ENCODE results near the gene WNT7B.

WNT7B gene

GRCh38 chr22:45980761-45981160 lies 3.8 kb upstream of the WNT7B start:
- Histone ChIP-seq H3K9ac (ENCODE audit: low read depth, low read length, poor library complexity, severe bottlenecking) (no peak overlapping the region), H2AFZ (ENCODE audit: low read length) (no peak overlapping the region), H3K4me3 (ENCODE audit: low read length, poor library complexity, severe bottlenecking) (no peak overlapping the region), H4K20me1 (ENCODE audit: insufficient read depth, low read length, poor library complexity, severe bottlenecking) (peaks cover 4% of the 10 kb centered on the region), H3K9me3 (ENCODE audit: insufficient read depth, low read depth, low read length) (no peaks in the 10 kb centered on the region), H3K36me3 (ENCODE audit: insufficient read depth, low read length) (no peaks in the 10 kb centered on the region), H3K27me3 (ENCODE audit: insufficient read depth, low read length, poor library complexity, severe bottlenecking) (peaks cover 4% of the 10 kb centered on the region), H3K4me2 (ENCODE audit: low read depth, low read length, poor library complexity, severe bottlenecking) (no peak overlapping the region), H3K79me2 (ENCODE audit: insufficient read depth, low read length) (peaks cover 6% of the 10 kb centered on the region; the same call in 1 of the 2 replicates), H3K4me1 (ENCODE audit: insufficient read depth, low read length, poor library complexity, severe bottlenecking) (peaks cover 11% of the 10 kb centered on the region), H3F3A (ENCODE audit: low read depth) (no peaks in the 10 kb centered on the region), H3K9me2 (replicated peaks; ENCODE audit: low read depth, low read length) (no peaks in the 10 kb centered on the region)
- TF ChIP-seq CTCF (conservative IDR thresholded peaks at IDR 0.05; ENCODE audit: low read length) (no peak), EZH2phosphoT487 (IDR thresholded peaks at IDR 0.05; ENCODE audit: borderline replicate concordance) (no peak)

GRCh38 chr22:45980268-45980570 lies 3.3 kb upstream of the WNT7B start:
- Histone ChIP-seq H3K9ac (ENCODE audit: low read depth, low read length, poor library complexity, severe bottlenecking) (no peak overlapping the region), H2AFZ (ENCODE audit: low read length) (no peak overlapping the region), H3K9me2 (replicated peaks; ENCODE audit: low read depth, low read length) (no peaks in the 10 kb centered on the region), H3F3A (ENCODE audit: low read depth) (no peaks in the 10 kb centered on the region), H3K4me2 (ENCODE audit: low read depth, low read length, poor library complexity, severe bottlenecking) (no peak overlapping the region), H3K4me1 (ENCODE audit: insufficient read depth, low read length, poor library complexity, severe bottlenecking) (peaks cover 16% of the 10 kb centered on the region), H4K20me1 (ENCODE audit: insufficient read depth, low read length, poor library complexity, severe bottlenecking) (peaks cover 6% of the 10 kb centered on the region), H3K4me3 (ENCODE audit: low read length, poor library complexity, severe bottlenecking) (no peak overlapping the region), H3K27me3 (ENCODE audit: insufficient read depth, low read length, poor library complexity, severe bottlenecking) (peaks cover 9% of the 10 kb centered on the region), H3K79me2 (ENCODE audit: insufficient read depth, low read length) (peaks cover 11% of the 10 kb centered on the region), H3K9me3 (ENCODE audit: insufficient read depth, low read depth, low read length) (no peaks in the 10 kb centered on the region), H3K36me3 (ENCODE audit: insufficient read depth, low read length) (no peaks in the 10 kb centered on the region)
- TF ChIP-seq EZH2phosphoT487 (IDR thresholded peaks at IDR 0.05; ENCODE audit: borderline replicate concordance) (no peak), CTCF (conservative IDR thresholded peaks at IDR 0.05; ENCODE audit: low read length) (no peak)

GRCh38 chr22:45978275-45978713 lies 1.3 kb upstream of the WNT7B start:
- Histone ChIP-seq H3F3A (ENCODE audit: low read depth) (no peaks in the 10 kb centered on the region), H3K4me2 (ENCODE audit: low read depth, low read length, poor library complexity, severe bottlenecking) (peak overlapping the region; percentile 79), H3K36me3 (ENCODE audit: insufficient read depth, low read length) (no peaks in the 10 kb centered on the region), H3K9me2 (replicated peaks; ENCODE audit: low read depth, low read length) (no peaks in the 10 kb centered on the region), H3K4me3 (ENCODE audit: low read length, poor library complexity, severe bottlenecking) (peak overlapping the region; percentile 78), H4K20me1 (ENCODE audit: insufficient read depth, low read length, poor library complexity, severe bottlenecking) (peaks cover 17% of the 10 kb centered on the region), H3K4me1 (ENCODE audit: insufficient read depth, low read length, poor library complexity, severe bottlenecking) (peaks cover 33% of the 10 kb centered on the region), H3K9ac (ENCODE audit: low read depth, low read length, poor library complexity, severe bottlenecking) (peak overlapping the region; percentile 72), H2AFZ (ENCODE audit: low read length) (no peak overlapping the region), H3K79me2 (ENCODE audit: insufficient read depth, low read length) (peaks cover 30% of the 10 kb centered on the region), H3K9me3 (ENCODE audit: insufficient read depth, low read depth, low read length) (no peaks in the 10 kb centered on the region), H3K27me3 (ENCODE audit: insufficient read depth, low read length, poor library complexity, severe bottlenecking) (peaks cover 13% of the 10 kb centered on the region)
- TF ChIP-seq CTCF (conservative IDR thresholded peaks at IDR 0.05; ENCODE audit: low read length) (no peak), EZH2phosphoT487 (IDR thresholded peaks at IDR 0.05; ENCODE audit: borderline replicate concordance) (no peak)

All from Loucy (cell line).